SK-N-SH treated with all-trans-retinoic acid at 6 μM for 48 hours (cell line): ENCODE data around the gene AGBL1.

Experiments
- TCF4 ChIP-seq: fragments of 250-450 bp; sonication (Bioruptor Pico); IDR thresholded peaks from 2 replicates; pipeline ENCODE4 v1.8.0; 2021; ENCODE audit warnings: mild to moderate bottlenecking, moderate library complexity, borderline replicate concordance
- TF ChIP-seq, protein P1 (sequence below): fragments of 250-450 bp; sonication (Bioruptor Pico); IDR thresholded peaks from 2 replicates; pipeline ENCODE4 v1.8.0; 2021; ENCODE audit warnings: low read depth, mild to moderate bottlenecking, moderate library complexity, borderline replicate concordance
- TF ChIP-seq, protein P2 (sequence below): fragments of 250-450 bp; sonication (Bioruptor Pico); IDR thresholded peaks from 2 replicates; pipeline ENCODE4 v1.5.1; 2020; ENCODE audit warnings: low read depth, mild to moderate bottlenecking, moderate library complexity

DNA sequence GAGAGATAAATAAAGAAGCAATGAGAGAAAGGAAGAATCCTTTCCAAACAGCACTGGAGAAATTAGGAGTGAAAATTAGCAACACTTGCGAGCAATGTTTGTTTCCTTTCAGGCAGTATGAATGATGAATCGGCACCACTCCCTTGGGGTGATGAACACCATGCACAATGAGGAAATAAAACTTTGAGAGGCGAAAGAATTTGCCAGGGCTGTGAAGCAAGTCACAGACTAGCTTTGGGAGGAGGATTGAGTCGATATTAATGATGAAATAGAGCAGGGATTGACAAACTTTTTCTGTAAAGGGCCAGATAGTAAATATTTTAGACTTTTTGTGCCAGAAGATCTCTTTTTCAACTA is 237.7 kb downstream of the AGBL1 start:
- TF ChIP-seq, protein P1, sequence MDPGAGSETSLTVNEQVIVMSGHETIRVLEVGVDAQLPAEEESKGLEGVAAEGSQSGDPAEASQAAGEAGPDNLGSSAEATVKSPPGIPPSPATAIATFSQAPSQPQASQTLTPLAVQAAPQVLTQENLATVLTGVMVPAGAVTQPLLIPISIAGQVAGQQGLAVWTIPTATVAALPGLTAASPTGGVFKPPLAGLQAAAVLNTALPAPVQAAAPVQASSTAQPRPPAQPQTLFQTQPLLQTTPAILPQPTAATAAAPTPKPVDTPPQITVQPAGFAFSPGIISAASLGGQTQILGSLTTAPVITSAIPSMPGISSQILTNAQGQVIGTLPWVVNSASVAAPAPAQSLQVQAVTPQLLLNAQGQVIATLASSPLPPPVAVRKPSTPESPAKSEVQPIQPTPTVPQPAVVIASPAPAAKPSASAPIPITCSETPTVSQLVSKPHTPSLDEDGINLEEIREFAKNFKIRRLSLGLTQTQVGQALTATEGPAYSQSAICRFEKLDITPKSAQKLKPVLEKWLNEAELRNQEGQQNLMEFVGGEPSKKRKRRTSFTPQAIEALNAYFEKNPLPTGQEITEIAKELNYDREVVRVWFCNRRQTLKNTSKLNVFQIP (CRISPR knock-in tag): no peak
- TF ChIP-seq, protein P2, sequence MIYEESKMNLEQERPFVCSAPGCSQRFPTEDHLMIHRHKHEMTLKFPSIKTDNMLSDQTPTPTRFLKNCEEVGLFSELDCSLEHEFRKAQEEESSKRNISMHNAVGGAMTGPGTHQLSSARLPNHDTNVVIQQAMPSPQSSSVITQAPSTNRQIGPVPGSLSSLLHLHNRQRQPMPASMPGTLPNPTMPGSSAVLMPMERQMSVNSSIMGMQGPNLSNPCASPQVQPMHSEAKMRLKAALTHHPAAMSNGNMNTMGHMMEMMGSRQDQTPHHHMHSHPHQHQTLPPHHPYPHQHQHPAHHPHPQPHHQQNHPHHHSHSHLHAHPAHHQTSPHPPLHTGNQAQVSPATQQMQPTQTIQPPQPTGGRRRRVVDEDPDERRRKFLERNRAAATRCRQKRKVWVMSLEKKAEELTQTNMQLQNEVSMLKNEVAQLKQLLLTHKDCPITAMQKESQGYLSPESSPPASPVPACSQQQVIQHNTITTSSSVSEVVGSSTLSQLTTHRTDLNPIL (CRISPR knock-in tag): no peak
- no peak for TF ChIP-seq TCF4
